Progenitor cell of endocrine pancreas (in vitro differentiated cells): Measurements from ENCODE around the gene ITGA1. TPM values are rescaled to one million over a fixed set of nuclear protein-coding genes. Genes with fewer than 3 reads are reported as not detected.

Experiments used
- DNase-seq: peaks from one replicate; pipeline ENCODE4 v3.0.0; 2021; ENCODE audit warnings: low spot score; ENCODE audit not compliant: unreplicated experiment
- H3K27ac Mint-ChIP-seq: 2 replicates; pipeline ENCODE4 v1.8.0; 2021; ENCODE audit warnings: mild to moderate bottlenecking, moderate library complexity, mixed read lengths
- H3K27me3 Mint-ChIP-seq: 2 replicates; pipeline ENCODE4 v1.8.0; 2021; ENCODE audit warnings: mixed read lengths
- H3K36me3 Mint-ChIP-seq: 2 replicates; pipeline ENCODE4 v1.8.0; 2022; ENCODE audit warnings: mixed read lengths; ENCODE audit not compliant: insufficient read depth
- H3K4me1 Mint-ChIP-seq: 2 replicates; pipeline ENCODE4 v1.8.0; 2021; ENCODE audit warnings: low read depth, mixed read lengths
- H3K4me3 Mint-ChIP-seq: 2 replicates; pipeline ENCODE4 v1.8.0; 2021; ENCODE audit warnings: low read depth, mild to moderate bottlenecking, moderate library complexity, mixed read lengths
- H3K9me3 Mint-ChIP-seq: 2 replicates; pipeline ENCODE4 v1.8.0; 2021; ENCODE audit warnings: low read depth, mixed read lengths
- total RNA-seq: library from RNA; stranded (reverse); gene quantifications from 2 replicates; pipeline ENCODE4 v1.2.1, GENCODE V29; 2021
- TF ChIP-seq, protein P1 (sequence below): fragments of 200-600 bp; sonication (generic); IDR thresholded peaks from one replicate; pipeline ENCODE4 v1.5.0; 2021; ENCODE audit warnings: antibody characterized with exemption, mild to moderate bottlenecking; ENCODE audit not compliant: unreplicated experiment

ITGA1 gene
- total RNA-seq, 1 donor from 2014 or later: 6.4 TPM

- no peaks in the 10 kb centered on the region for H3K27me3 Mint-ChIP-seq
- no peak overlapping the region for H3K4me3 Mint-ChIP-seq
- TF ChIP-seq, protein P1, sequence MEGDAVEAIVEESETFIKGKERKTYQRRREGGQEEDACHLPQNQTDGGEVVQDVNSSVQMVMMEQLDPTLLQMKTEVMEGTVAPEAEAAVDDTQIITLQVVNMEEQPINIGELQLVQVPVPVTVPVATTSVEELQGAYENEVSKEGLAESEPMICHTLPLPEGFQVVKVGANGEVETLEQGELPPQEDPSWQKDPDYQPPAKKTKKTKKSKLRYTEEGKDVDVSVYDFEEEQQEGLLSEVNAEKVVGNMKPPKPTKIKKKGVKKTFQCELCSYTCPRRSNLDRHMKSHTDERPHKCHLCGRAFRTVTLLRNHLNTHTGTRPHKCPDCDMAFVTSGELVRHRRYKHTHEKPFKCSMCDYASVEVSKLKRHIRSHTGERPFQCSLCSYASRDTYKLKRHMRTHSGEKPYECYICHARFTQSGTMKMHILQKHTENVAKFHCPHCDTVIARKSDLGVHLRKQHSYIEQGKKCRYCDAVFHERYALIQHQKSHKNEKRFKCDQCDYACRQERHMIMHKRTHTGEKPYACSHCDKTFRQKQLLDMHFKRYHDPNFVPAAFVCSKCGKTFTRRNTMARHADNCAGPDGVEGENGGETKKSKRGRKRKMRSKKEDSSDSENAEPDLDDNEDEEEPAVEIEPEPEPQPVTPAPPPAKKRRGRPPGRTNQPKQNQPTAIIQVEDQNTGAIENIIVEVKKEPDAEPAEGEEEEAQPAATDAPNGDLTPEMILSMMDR: no peak
- no peak overlapping the region for H3K27ac Mint-ChIP-seq
- no peak for DNase-seq
- peaks cover 6% of the 10 kb centered on the region for H3K9me3 Mint-ChIP-seq
- H3K4me1 Mint-ChIP-seq: no peaks in the 10 kb centered on the region
- peaks cover 3% of the 10 kb centered on the region for H3K36me3 Mint-ChIP-seq
Measured at GRCh38 chr5:53008751-53009150, 221.0 kb downstream of the ITGA1 start.

Other genes with a start within 250 kb of the ITGA1 start
- gene PELO, start within 50 bp of the ITGA1 start, total RNA-seq: 11.0 and 11.8 TPM in 2 replicates
- gene ITGA2, start 201.4 kb downstream of the ITGA1 start, total RNA-seq: 5.1 and 6.6 TPM in 2 replicates